ENCODE measurements around the gene MTUS2. TPM values are rescaled to one million over a fixed set of nuclear protein-coding genes. Genes with fewer than 3 reads are reported as not detected.

The MTUS2 gene
- total and polyA plus RNA-seq, 2 donors (not counting 1 experiment from before 2014, with no cell fraction given): 0.06 TPM; not detected in 1

DNA sequence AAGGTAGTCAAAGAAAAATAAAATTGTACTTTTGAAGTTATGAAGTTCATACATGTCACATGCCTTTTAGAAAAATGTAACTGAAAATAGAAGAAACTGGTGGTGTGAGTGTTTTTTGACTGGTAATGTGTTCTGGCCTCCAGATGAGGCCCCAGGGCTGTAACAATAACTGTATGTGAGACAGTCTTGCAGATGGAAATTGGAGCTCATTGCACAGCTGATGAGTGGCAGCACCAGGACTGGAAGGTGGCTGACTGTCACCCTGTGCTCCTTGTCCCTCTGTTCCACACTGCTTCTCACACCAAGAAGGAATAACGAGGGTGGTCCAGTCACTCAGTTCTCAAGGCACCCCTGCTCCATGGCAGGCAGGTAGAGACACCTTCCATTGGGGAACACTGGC, 559.7 kb downstream of the MTUS2 start:
- H3K9me3 ChIP-seq (ENCODE audit: control insufficient read depth, insufficient read depth, low read depth, low read length): no peaks in the 10 kb centered on the region
- no peaks in the 10 kb centered on the region for H3K27me3 ChIP-seq (ENCODE audit: control insufficient read depth, insufficient read depth, low read length)
- no peak overlapping the region for H2AFZ ChIP-seq (ENCODE audit: low read length)
- DNase-seq (ENCODE audit: low read depth in 2 of 2): no peak
- H3K9ac ChIP-seq (ENCODE audit: insufficient read depth, low read length): no peak overlapping the region
- no peaks in the 10 kb centered on the region for H3K4me1 ChIP-seq (ENCODE audit: control insufficient read depth, extremely low read depth, insufficient read depth, low read length)
- H3K79me2 ChIP-seq (ENCODE audit: control insufficient read depth, insufficient read depth, low read length): no peaks in the 10 kb centered on the region
- no peak overlapping the region for H3K4me3 ChIP-seq (replicated peaks in 1 of 4; ENCODE audit: control extremely low read depth in 1 of 4, insufficient read depth in 1 of 4, low read depth in 3 of 4, low read length in 4 of 4)
- no peak overlapping the region for H3K4me2 ChIP-seq (ENCODE audit: extremely low read depth, insufficient read depth, low read length)
- no peaks in the 10 kb centered on the region for H4K20me1 ChIP-seq (ENCODE audit: control insufficient read depth, extremely low read depth, insufficient read depth, low read length)
- no peaks in the 10 kb centered on the region for H3K36me3 ChIP-seq (ENCODE audit: control insufficient read depth, insufficient read depth, low read length)
- TF ChIP-seq, protein P1, sequence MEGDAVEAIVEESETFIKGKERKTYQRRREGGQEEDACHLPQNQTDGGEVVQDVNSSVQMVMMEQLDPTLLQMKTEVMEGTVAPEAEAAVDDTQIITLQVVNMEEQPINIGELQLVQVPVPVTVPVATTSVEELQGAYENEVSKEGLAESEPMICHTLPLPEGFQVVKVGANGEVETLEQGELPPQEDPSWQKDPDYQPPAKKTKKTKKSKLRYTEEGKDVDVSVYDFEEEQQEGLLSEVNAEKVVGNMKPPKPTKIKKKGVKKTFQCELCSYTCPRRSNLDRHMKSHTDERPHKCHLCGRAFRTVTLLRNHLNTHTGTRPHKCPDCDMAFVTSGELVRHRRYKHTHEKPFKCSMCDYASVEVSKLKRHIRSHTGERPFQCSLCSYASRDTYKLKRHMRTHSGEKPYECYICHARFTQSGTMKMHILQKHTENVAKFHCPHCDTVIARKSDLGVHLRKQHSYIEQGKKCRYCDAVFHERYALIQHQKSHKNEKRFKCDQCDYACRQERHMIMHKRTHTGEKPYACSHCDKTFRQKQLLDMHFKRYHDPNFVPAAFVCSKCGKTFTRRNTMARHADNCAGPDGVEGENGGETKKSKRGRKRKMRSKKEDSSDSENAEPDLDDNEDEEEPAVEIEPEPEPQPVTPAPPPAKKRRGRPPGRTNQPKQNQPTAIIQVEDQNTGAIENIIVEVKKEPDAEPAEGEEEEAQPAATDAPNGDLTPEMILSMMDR (conservative IDR thresholded peaks at IDR 0.05 in 1 of 2, IDR thresholded peaks at IDR 0.05 in 1 of 2; ENCODE audit: low read depth in 1 of 2, low read length in 2 of 2): no peak
- TF ChIP-seq EZH2 (IDR thresholded peaks at IDR 0.05; ENCODE audit: low read length, missing control alignments): no peak
- H3K27ac ChIP-seq (ENCODE audit: insufficient read depth, low read length): no peak overlapping the region

DNA sequence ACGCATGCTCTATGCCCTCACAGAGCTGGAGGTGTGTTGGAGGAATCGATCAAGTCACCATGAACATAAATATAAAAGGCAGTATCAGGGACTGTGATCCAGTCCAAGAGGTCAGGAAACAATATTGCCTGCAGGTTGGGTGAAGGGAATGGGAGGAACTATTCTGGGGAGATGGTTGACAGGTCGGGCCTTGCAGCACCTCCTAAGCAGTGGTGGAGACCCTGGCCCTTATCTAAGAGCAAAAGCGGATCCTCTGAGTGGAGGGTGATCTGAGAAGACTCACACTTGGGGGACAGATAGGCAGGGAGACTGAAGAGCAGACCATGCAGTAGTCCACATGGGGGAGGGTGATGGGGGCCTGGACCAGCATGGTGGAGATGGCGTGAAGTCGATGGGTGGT, 561.9 kb downstream of the MTUS2 start:
- no peaks in the 10 kb centered on the region for H3K27me3 ChIP-seq (ENCODE audit: control insufficient read depth, insufficient read depth, low read length)
- H3K4me1 ChIP-seq (ENCODE audit: control insufficient read depth, extremely low read depth, insufficient read depth, low read length): no peaks in the 10 kb centered on the region
- no peak overlapping the region for H3K9ac ChIP-seq (ENCODE audit: insufficient read depth, low read length)
- no peaks in the 10 kb centered on the region for H3K9me3 ChIP-seq (ENCODE audit: control insufficient read depth, insufficient read depth, low read depth, low read length)
- TF ChIP-seq, protein P1 (conservative IDR thresholded peaks at IDR 0.05 in 1 of 2, IDR thresholded peaks at IDR 0.05 in 1 of 2; ENCODE audit: low read depth in 1 of 2, low read length in 2 of 2): no peak
- no peak for TF ChIP-seq EZH2 (IDR thresholded peaks at IDR 0.05; ENCODE audit: low read length, missing control alignments)
- H3K4me3 ChIP-seq (replicated peaks in 1 of 4; ENCODE audit: control extremely low read depth in 1 of 4, insufficient read depth in 1 of 4, low read depth in 3 of 4, low read length in 4 of 4): no peak overlapping the region
- no peak overlapping the region for H2AFZ ChIP-seq (ENCODE audit: low read length)
- no peaks in the 10 kb centered on the region for H3K79me2 ChIP-seq (ENCODE audit: control insufficient read depth, insufficient read depth, low read length)
- DNase-seq (ENCODE audit: low read depth in 2 of 2): no peak
- H3K4me2 ChIP-seq (ENCODE audit: extremely low read depth, insufficient read depth, low read length): no peak overlapping the region
- no peaks in the 10 kb centered on the region for H3K36me3 ChIP-seq (ENCODE audit: control insufficient read depth, insufficient read depth, low read length)
- no peaks in the 10 kb centered on the region for H4K20me1 ChIP-seq (ENCODE audit: control insufficient read depth, extremely low read depth, insufficient read depth, low read length)
- no peak overlapping the region for H3K27ac ChIP-seq (ENCODE audit: insufficient read depth, low read length)

DNA sequence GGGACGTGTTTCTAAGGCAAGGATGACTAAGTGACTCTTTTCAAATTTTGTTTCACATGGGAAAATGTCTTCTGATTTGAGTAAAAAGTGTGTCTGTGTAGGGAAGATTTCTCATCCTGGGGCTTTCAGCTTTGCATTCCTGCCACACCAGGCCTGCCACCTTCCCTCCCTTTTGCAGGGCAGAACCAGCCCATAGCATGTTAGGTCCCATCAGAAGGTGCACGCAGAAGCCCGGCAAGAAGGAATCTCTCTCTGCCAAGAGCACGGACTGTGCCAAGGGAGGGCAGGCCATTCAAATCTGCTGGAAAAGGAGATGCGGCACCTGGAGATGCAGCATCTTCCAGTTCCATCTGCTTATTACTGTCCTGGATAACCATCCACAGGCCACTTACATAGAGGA, 563.3 kb downstream of the MTUS2 start:
- Histone ChIP-seq H3K4me2 (ENCODE audit: extremely low read depth, insufficient read depth, low read length) (no peak overlapping the region), H3K79me2 (ENCODE audit: control insufficient read depth, insufficient read depth, low read length) (no peaks in the 10 kb centered on the region), H2AFZ (ENCODE audit: low read length) (no peak overlapping the region), H4K20me1 (ENCODE audit: control insufficient read depth, extremely low read depth, insufficient read depth, low read length) (no peaks in the 10 kb centered on the region), H3K27ac (ENCODE audit: insufficient read depth, low read length) (no peak overlapping the region), H3K36me3 (ENCODE audit: control insufficient read depth, insufficient read depth, low read length) (no peaks in the 10 kb centered on the region), H3K9me3 (ENCODE audit: control insufficient read depth, insufficient read depth, low read depth, low read length) (no peaks in the 10 kb centered on the region), H3K4me3 (replicated peaks in 1 of 4; ENCODE audit: control extremely low read depth in 1 of 4, insufficient read depth in 1 of 4, low read depth in 3 of 4, low read length in 4 of 4) (no peak overlapping the region), H3K9ac (ENCODE audit: insufficient read depth, low read length) (no peak overlapping the region), H3K4me1 (ENCODE audit: control insufficient read depth, extremely low read depth, insufficient read depth, low read length) (no peaks in the 10 kb centered on the region), H3K27me3 (ENCODE audit: control insufficient read depth, insufficient read depth, low read length) (no peaks in the 10 kb centered on the region)
- TF ChIP-seq EZH2 (IDR thresholded peaks at IDR 0.05; ENCODE audit: low read length, missing control alignments): no peak
- TF ChIP-seq, protein P1 (conservative IDR thresholded peaks at IDR 0.05 in 1 of 2, IDR thresholded peaks at IDR 0.05 in 1 of 2; ENCODE audit: low read depth in 1 of 2, low read length in 2 of 2): no peak
- DNase-seq (ENCODE audit: low read depth in 2 of 2): no peak
